ENCODE data around the gene SLC25A33.

The SLC25A33 gene

GRCh38 chr1:9589144-9589718, 50.0 kb downstream of the SLC25A33 start:
- DNase-seq: peak; percentile 28

GRCh38 chr1:9589719-9590157, 50.5 kb downstream of the SLC25A33 start:
- DNase-seq: no peak

- no peak for DNase-seq
Measured at GRCh38 chr1:9590201-9590600, 50.9 kb downstream of the SLC25A33 start.

GRCh38 chr1:9590945-9591668, 51.8 kb downstream of the SLC25A33 start:
- no peak for DNase-seq

- DNase-seq: no peak
Measured at GRCh38 chr1:9591669-9592509, 52.6 kb downstream of the SLC25A33 start.

GRCh38 chr1:9592510-9593075, 53.3 kb downstream of the SLC25A33 start:
- no peak for DNase-seq

GRCh38 chr1:9593147-9593491, 53.9 kb downstream of the SLC25A33 start:
- no peak for DNase-seq

GRCh38 chr1:9593492-9594465, 54.5 kb downstream of the SLC25A33 start:
- no peak for DNase-seq

- DNase-seq: no peak
Measured at GRCh38 chr1:9594471-9595155, 55.3 kb downstream of the SLC25A33 start.

GRCh38 chr1:9595156-9595967, 56.1 kb downstream of the SLC25A33 start:
- DNase-seq: no peak

GRCh38 chr1:9595968-9596340, 56.7 kb downstream of the SLC25A33 start:
- DNase-seq: no peak

- DNase-seq: no peak
Measured at GRCh38 chr1:9596415-9597123, 57.3 kb downstream of the SLC25A33 start.

GRCh38 chr1:9597361-9598315, 58.4 kb downstream of the SLC25A33 start:
- DNase-seq: no peak

- DNase-seq: no peak
Measured at GRCh38 chr1:9598316-9598700, 59.0 kb downstream of the SLC25A33 start.

GRCh38 chr1:9599741-9600140, 60.5 kb downstream of the SLC25A33 start:
- DNase-seq: no peak

- DNase-seq: no peak
Measured at GRCh38 chr1:9600861-9601834, 61.9 kb downstream of the SLC25A33 start.

GRCh38 chr1:9601942-9602793, 62.9 kb downstream of the SLC25A33 start:
- no peak for DNase-seq
